ENCODE data around the gene GJC1.

DNA sequence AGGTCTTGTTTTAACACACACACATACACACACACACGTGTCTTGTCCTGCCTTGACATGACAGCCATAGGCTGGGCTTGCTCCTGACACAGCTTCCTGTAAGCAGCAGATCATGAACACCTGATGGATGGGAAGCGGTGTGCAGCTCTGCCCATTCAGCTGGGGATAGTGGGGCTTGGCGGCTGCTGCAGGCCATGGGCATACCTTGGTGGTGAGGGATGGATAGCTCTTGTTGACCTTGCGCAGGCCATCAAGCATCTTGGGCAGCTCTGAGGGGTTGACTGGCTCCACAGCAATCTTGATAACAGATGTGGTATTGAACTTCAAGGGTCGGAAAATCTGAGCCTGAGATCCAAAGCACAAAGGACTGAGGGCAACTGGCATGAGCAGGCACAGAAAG, 29.6 kb upstream of the GJC1 start:
- no peak for TF ChIP-seq CTCF (IDR thresholded peaks at IDR 0.05)
- no peak for TF ChIP-seq POLR2A (IDR thresholded peaks at IDR 0.05)

All from breast epithelium (tissue), 3 donors.